Smooth muscle cell of the brain vasculature (primary cell): ENCODE measurements around the gene DNAH14.
A peak's percentile ranks its signal among the peaks of the same experiment; 100 is the strongest.
"Not testable (repeated sequence)": the region's sequence is repeated elsewhere in the genome, so short reads cannot be mapped to it uniquely, and the experiment has no call there.

Source experiments
- DNase-seq: peaks from one replicate; pipeline ENCODE4 v3.0.0-alpha.2; 2012; ENCODE audit warnings: low read depth, low spot score

Gene DNAH14

DNA sequence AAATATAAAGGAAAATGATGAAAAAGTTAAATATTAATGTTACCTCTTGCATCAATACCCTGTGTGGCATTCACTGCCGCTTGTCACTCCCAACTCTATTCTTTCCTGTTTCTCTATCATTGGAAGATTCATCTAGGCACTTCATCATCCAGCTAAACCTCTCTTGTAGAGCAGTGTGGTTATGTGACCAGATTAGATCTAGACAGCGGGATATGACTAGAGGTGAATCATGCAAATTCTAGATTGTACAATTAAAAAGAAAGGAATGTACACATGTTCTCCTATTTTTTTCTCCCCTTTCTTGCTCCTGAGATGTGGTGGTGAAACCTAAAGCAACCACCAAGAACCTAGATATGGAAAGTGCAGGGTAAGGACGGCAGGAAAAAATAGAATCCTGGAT lies 324.3 kb downstream of the DNAH14 start:
- DNase-seq = no peak

DNA sequence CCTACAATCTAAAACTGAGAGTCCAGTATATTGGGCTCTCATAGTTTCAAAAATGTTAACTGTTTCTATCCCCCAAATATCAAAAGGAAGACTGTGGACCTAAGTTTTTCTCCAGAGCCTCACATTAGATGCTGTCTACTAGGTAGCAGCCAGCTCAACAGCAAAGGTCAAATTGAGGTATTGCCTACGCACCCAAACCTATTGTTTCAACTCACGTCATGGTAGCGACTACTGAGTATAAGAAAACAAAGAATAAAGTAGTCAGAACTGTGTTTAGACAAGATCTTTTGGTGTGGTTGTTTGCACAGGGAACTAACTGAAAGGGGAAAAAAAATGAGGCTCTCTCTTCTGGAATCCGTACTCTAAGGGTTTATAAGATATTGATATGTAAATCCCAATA lies 325.2 kb downstream of the DNAH14 start:
- DNase-seq = no peak

- DNase-seq = no peak
Observed at GRCh38 chr1:225257081-225257480, 327.6 kb downstream of the DNAH14 start.

DNA sequence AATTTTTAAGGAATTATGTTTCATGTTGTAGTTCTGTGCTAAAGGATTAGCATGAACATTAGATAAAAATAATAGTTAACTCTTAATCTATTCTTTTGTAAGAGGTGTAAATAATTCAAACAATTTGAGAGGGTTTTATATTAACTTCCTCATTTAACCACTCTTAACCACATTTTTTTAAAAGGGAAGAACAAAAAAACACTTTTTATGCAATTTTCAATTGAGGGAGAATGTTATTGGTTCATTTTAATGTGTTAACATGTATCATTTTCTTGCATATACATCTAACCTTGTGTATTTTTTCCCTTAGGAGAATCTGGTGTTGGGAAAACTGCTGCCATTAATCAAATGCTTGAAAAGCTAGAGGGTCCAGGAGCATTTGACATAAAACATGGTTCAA lies 329.3 kb downstream of the DNAH14 start:
- DNase-seq = no peak

GRCh38 chr1:225259542-225259941 lies 330.1 kb downstream of the DNAH14 start:
- DNase-seq = no peak

DNA sequence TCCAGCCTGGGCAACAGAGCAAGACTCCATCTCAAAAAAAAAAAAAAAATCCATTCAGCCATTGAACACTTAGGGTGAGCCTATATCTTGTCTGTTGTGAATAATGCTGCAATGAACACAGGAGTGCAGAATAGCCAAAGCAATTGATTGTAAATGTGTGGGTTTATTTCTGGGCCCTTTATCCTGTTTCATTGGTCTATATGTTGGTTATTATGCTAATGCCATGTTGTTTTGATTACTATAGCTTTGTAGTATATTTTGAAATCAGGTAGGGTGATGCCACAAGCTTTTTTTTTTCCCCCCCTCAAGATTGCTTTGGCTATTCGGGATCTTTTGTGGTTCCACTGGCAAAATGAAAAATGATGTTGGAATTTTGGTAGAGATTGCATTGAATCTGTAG lies 330.8 kb downstream of the DNAH14 start:
- DNase-seq = no peak

- DNase-seq = no peak
Observed at GRCh38 chr1:225277445-225277844, 348.0 kb downstream of the DNAH14 start.

DNA sequence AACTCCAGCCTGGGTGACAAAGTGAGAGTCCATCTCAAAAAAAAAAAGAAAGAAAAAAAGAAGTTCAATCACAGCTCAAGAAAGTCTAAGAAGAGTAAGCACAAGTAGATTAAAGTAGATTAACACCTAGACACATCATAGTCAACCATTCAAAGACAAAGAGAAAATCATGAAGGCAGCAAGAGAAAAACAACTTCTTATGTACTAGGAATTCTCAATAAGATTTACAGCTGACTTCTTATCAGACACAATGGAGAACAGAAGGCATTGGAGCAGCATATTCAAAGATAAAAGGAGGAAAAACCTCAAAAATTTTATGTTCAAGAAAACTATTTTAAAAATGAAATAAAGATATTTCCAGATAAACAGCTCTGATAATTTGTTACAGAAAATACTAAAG lies 351.1 kb downstream of the DNAH14 start:
- DNase-seq = no peak

- DNase-seq = no peak
Observed at GRCh38 chr1:225290244-225290643, 360.8 kb downstream of the DNAH14 start.

DNA sequence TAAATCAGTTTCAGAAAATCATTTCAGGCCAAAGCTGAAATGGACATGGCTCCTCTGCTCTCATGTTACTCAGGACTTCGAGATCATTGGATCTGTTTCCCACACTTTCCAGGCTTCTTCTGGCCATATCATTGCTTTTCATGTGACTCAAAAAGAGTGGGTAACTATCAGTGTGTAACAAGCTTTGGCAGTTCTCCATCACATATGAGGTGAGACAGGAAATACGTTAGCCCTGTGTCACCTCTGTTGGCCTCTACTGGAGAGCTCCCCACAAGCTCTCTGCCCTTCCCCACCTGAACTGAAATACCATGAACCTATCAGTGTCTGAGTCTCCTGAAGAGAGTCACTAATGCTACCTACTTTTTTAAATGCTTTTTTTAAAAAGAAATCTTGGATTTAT lies 370.1 kb downstream of the DNAH14 start:
- DNase-seq = no peak

DNA sequence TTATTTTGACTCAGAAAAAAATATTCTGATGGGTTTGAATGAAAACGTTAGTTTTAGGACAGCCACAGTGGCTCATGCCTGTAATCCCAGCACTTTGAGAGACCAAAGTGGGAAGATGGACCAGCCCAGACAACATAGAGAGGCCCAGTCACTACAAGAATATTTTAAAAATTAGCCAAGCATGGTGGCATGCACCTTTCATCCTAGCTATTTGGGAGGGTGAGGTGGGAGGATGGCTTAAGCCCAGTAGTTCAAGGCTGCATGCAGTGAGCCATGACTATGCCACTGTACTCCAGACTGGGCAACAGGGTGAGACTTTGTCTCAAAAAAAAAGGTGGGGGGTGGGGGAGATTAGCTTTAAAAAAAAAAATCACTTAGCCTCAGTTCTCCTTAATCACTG lies 370.9 kb downstream of the DNAH14 start:
- DNase-seq = no peak

GRCh38 chr1:225304996-225305395 lies 375.5 kb downstream of the DNAH14 start:
- no peak for DNase-seq

DNA sequence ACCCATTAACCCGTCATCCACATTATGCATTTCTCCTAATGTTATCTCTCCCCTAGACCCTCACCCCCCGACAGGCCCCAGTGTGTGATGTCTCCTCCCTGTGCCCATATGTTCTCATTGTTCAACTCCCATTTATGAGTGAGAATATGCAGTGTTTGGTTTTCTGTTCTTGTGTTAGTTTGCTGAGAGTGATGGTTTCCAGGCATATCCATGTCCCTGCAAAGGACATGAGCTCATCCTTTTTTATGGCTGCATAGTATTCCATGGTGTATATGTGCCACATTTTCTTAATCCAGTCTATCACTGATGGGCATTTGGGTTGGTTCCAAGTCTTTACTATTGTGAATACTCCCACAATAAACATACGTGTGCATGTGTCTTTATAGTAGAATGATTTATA lies 381.1 kb downstream of the DNAH14 start:
- not testable (repeated sequence) for DNase-seq

GRCh38 chr1:225318706-225319575 lies 389.5 kb downstream of the DNAH14 start:
- DNase-seq = peak; percentile 17

DNA sequence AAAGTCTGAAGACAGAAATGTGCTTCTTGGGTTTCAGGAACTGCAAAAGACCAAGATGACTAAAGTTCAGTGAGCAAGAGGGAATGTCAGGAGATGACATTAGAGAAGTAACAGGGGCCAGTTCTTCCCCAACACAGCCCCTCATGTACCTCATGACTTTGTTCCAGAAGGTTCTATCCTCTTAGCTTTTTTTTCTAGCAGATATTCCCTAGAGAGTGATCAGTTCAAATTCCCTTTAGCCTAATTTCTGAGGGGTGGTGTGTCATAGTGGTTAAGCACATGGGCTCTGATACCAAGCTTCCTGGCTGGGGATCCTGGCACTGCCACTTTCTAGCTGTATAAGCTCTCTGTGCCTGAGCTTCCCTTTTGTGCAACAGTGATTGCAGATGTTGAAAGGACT lies 390.4 kb downstream of the DNAH14 start:
- no peak for DNase-seq

DNA sequence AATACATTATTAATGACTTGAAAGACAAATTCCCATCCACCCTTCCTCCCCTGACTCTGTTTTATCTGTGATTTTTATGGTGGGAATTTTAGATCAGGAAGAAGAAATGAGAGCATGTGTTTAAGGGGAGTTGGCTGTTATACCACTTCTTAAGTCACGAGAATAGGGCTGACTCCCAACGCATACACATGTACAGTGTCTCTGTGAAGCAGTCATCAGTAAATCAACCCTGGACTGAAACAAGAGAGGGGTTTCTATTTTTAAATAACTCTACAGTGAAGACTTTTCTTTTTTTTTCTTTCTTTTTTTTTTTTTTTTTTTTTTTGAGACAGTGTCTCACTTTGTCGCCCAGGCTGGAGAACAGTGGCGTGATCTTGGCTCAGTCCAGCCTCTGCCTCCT lies 392.3 kb downstream of the DNAH14 start:
- no peak for DNase-seq

- DNase-seq = no peak
Observed at GRCh38 chr1:225329041-225329440, 399.6 kb downstream of the DNAH14 start.

- DNase-seq = not testable (repeated sequence)
Observed at GRCh38 chr1:225329996-225330395, 400.5 kb downstream of the DNAH14 start.

DNA sequence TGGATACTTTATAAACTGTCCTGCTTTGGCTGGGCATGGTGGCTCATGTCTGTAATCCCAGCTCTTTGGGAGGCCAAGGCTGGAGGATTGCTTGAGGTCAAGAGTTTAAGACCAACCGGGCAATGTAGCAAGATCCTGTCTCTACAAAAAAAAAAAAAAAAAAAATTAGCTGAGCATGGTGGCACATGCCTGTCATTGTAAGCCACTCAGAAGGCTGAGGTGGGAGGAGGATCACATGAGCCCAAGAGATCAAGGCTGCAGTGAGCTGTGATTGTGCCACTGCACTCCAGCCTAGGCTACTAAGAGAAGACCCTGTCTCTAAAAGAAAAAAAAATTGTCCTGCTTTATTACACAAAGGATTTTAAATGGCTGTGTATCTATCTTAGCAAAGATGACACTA lies 403.2 kb downstream of the DNAH14 start:
- DNase-seq = no peak

DNA sequence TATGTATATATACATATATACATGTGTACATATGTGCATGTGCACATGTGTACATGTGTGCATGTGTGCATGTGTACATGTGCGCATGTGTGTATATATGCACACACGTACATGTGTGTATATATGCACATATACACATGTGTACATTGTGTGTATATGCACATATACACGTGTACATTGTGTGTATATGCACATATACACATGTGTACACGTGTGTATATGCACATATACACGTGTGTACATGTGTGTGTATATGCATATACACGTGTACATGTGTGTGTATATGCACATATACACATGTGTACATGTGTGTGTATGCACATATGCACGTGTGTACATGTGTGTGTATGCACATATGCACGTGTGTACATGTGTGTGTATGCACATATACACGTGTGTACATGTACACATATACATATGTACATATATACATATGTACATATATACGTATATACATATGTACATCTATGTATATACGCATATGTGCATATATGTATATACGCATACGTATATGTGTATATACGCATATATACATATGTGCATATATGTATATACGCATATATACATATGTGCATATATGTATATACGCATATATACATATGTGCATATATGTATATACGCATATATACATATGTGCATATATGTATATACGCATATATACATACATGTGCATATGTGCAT lies 405.8 kb downstream of the DNAH14 start:
- not testable (repeated sequence) for DNase-seq

GRCh38 chr1:225338545-225338944 lies 409.1 kb downstream of the DNAH14 start:
- no peak for DNase-seq

- no peak for DNase-seq
Observed at GRCh38 chr1:225341642-225342041, 412.2 kb downstream of the DNAH14 start.

DNA sequence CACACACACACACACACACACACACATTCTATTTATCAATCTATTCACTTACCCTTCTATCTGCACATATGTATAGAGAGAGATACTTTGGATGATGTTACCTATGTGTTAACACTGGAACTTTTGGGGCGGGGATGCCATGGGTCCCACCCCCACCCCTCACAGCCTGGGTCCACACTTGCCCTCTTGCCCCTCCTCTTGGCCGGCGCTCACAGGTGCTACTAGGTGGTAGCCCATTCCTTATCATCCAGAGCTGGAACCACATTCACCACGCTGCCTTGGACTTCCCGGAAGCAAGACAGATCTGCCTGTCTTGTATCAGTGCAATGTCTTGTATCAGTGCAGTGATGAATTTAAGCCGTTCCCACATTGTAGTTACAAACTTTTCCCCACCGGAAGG lies 413.2 kb downstream of the DNAH14 start:
- DNase-seq = no peak
